Activated B cell treated with CpG ODN at 0.5 μM for 24 hours (primary cell): Measurements from ENCODE around the gene KRTAP5-2. TPM values are rescaled to one million over a fixed set of nuclear protein-coding genes. Genes with fewer than 3 reads are reported as not detected.
"Not testable (repeated sequence)": the region's sequence is repeated elsewhere in the genome, so short reads cannot be mapped to it uniquely, and the experiment has no call there.

Experiments used
- ATAC-seq: fragments of 200-7000 bp; cut with Tn5 transposase; one replicate; pipeline ENCODE4 v1.10.0; 2021; ENCODE audit warnings: low read depth, mild to moderate bottlenecking, moderate library complexity
- CTCF ChIA-PET: fragments of 350-600 bp; sonication (Branson Sonifier 250); formaldehyde crosslinking; loops from one replicate; lab custom pipeline; 2021; ENCODE audit warnings: antibody characterized with exemption; lab: Charles Lee
- POLR2A ChIA-PET: fragments of 350-600 bp; sonication (Branson Sonifier 250); formaldehyde crosslinking; loops from one replicate; lab custom pipeline; 2021; ENCODE audit warnings: antibody characterized with exemption; lab: Charles Lee
- DNase-seq: peaks from one replicate; pipeline ENCODE4 v3.0.0; 2022
- H3K27ac Mint-ChIP-seq: one replicate; pipeline ENCODE4 v1.8.0; 2020; ENCODE audit warnings: mixed read lengths
- H3K27me3 Mint-ChIP-seq: one replicate; pipeline ENCODE4 v1.8.0; 2021; ENCODE audit warnings: mixed read lengths
- H3K36me3 Mint-ChIP-seq: one replicate; pipeline ENCODE4 v1.8.0; 2021; ENCODE audit warnings: low read depth, mixed read lengths
- H3K4me1 Mint-ChIP-seq: one replicate; pipeline ENCODE4 v1.8.0; 2021; ENCODE audit warnings: mixed read lengths
- H3K4me3 Mint-ChIP-seq: one replicate; pipeline ENCODE4 v1.8.0; 2020; ENCODE audit warnings: mild to moderate bottlenecking, mixed read lengths
- H3K9me3 Mint-ChIP-seq: one replicate; pipeline ENCODE4 v1.8.0; 2020; ENCODE audit warnings: mixed read lengths
- intact Hi-C: fragments of 100-400 bp; cut with micrococcal nuclease; formaldehyde crosslinking; loops from one replicate; pipeline ENCODE4 v1.15.1; 2024
- total RNA-seq: library from RNA; stranded (reverse); gene quantifications from 2 replicates; pipeline ENCODE4 v1.2.3, GENCODE V29; 2022
- TF ChIP-seq, protein P1 (sequence below): fragments of 200-600 bp; IDR thresholded peaks from one replicate; pipeline ENCODE4 v1.8.0; 2022; ENCODE audit warnings: antibody characterized with exemption, mild to moderate bottlenecking

Gene KRTAP5-2
- total RNA-seq, 1 donor from 2014 or later: not detected

DNA sequence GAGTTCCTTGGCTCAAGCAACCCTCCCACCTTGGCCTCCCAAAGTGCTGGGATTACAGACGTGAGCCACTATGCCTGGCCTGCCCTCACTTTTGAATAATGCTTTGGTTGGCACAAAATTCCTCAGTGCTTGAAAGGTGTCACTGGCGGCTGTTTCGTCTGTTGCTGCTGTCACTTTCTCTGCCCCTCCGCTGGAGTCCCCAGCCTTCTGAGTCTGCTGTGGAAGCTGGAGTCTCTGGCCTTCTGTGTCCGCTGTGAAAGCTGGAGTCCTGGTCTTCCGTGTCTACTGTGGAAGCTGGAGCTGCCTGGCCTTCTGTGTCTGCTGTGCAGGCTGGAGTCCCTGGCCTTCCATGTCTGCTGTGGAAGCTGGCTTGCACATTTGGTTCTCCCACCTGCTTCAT is 8.1 kb downstream of the KRTAP5-2 start:
- TF ChIP-seq, protein P1, sequence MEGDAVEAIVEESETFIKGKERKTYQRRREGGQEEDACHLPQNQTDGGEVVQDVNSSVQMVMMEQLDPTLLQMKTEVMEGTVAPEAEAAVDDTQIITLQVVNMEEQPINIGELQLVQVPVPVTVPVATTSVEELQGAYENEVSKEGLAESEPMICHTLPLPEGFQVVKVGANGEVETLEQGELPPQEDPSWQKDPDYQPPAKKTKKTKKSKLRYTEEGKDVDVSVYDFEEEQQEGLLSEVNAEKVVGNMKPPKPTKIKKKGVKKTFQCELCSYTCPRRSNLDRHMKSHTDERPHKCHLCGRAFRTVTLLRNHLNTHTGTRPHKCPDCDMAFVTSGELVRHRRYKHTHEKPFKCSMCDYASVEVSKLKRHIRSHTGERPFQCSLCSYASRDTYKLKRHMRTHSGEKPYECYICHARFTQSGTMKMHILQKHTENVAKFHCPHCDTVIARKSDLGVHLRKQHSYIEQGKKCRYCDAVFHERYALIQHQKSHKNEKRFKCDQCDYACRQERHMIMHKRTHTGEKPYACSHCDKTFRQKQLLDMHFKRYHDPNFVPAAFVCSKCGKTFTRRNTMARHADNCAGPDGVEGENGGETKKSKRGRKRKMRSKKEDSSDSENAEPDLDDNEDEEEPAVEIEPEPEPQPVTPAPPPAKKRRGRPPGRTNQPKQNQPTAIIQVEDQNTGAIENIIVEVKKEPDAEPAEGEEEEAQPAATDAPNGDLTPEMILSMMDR: no peak
- CTCF ChIA-PET: no interaction called here
- intact Hi-C loops: no loop called here
- DNase-seq (no peak), ATAC-seq (no peak)
- Mint-ChIP-seq H3K27me3 (peaks cover 21% of the 10 kb centered on the region), H3K9me3 (no peaks in the 10 kb centered on the region), H3K4me1 (peaks cover 27% of the 10 kb centered on the region), H3K4me3 (no peak overlapping the region), H3K27ac (no peak overlapping the region), H3K36me3 (no peaks in the 10 kb centered on the region)
- POLR2A ChIA-PET: interaction anchor here (0.6 to 0.7 kb wide), 2 partner anchors 31 to 742 kb away, joined by 3 to 5 read pairs; no protein-coding TSS in a partner anchor

DNA sequence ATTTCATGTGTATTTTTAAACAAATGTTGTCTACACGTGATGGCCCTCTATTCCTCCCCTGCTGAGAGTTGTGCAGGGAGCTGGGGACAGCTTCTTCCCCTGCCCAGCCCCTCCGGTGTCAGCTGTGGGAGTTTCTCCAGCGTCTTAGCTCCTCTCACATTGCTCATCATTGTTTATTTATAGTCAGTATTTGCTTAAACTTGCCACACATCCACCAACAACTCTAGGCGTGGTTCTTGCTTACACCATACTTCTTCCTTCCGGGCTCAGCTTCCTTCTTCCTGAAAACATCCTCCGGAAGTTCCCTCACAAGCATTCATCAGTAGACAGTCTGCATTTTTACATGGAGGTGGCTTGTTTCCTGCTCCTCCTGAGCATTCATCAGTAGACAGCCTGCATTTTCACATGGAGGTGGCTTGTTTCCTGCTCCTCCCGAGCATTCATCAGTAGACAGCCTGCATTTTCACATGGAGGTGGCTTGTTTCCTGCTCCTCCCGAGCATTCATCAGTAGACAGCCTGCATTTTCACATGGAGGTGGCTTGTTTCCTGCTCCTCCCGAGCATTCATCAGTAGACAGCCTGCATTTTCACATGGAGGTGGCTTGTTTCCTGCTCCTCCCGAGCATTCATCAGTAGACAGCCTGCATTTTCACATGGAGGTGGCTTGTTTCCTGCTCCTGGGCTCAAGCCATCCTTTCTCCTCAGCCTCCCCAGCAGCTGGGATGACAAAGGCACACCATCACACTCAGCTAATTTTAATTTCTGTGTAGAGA is 8.7 kb downstream of the KRTAP5-2 start:
- Mint-ChIP-seq H3K4me3 (peak overlapping the region; percentile 46), H3K27me3 (peaks cover 22% of the 10 kb centered on the region), H3K27ac (peak overlapping the region; percentile 30), H3K4me1 (peaks cover 28% of the 10 kb centered on the region)
- H3K36me3 Mint-ChIP-seq, H3K9me3 Mint-ChIP-seq, DNase-seq, intact Hi-C loops, CTCF ChIA-PET: not testable (repeated sequence)
- peak; percentile 47 for ATAC-seq
- POLR2A ChIA-PET: interaction anchor here (0.7 to 1.5 kb wide), 4 partner anchors 16 to 741 kb away, joined by 3 to 4 read pairs (median 4); partner anchors contain the start of gene DUSP8

DNA sequence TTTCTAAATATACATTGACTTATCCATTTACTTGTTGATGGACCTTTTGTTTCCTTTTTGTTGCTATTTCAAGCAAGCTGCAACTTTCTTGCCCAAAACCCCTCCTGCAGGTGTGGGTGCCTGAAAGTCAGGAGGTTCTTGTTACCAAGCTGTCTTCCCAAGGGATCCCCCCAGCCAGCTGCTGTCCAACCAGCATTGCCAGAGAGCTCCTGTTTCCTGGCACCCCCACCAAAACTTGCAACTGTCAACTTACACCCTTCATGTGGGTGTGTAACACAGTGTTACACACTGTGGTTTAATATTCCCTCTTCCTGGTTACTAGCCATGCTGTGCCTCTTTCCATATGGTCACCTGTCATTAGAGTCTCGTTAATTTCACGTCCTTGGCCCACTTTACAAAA is 11.4 kb downstream of the KRTAP5-2 start:
- peaks cover 21% of the 10 kb centered on the region for H3K27me3 Mint-ChIP-seq
- DNase-seq: no peak
- ChIA-PET POLR2A (no interaction called here), CTCF (interaction anchor here (0.7 kb wide), 2 partner anchors 8 to 12 kb away, joined by 3 read pairs; no protein-coding TSS in a partner anchor)
- peaks cover 36% of the 10 kb centered on the region for H3K4me1 Mint-ChIP-seq
- intact Hi-C loops: no loop called here
- no peaks in the 10 kb centered on the region for H3K36me3 Mint-ChIP-seq
- H3K27ac Mint-ChIP-seq: no peak overlapping the region
- no peaks in the 10 kb centered on the region for H3K9me3 Mint-ChIP-seq
- TF ChIP-seq, protein P1: no peak
- H3K4me3 Mint-ChIP-seq: no peak overlapping the region
- no peak for ATAC-seq

DNA sequence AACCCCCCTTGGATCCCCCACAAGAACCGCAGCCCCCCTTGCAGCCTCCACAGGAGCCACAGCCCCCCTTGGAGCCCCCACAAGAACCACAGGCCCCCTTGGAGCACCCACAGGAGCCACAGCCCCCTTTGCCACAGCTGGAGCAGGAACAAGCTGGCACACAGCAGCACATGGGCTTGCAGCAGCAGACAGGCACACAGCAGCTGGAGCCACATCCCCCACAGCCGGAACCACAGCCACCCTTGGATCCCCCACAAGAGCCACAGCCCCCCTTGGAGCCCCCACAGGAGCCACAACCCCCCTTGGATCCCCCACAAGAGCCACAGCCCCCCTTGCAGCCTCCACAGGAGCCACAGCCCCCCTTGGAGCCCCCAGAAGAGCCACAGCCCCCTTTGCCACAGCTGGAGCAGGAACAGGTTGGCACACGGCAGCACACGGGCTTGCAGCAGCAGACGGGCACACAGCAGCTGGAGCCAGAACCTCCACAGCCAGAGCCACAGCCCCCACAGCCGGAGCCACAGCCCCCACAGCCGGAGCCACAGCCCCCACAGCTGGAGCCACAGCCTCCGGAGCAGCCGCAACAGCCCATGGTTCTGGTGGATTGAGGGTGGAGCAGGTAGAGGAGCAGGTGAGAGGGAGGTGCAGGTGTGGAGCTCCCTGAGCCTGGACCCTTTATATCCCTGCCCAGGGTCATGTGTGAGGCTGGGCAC is 13.3 kb downstream of the KRTAP5-2 start, which contains the start of gene KRTAP5-1:
Gene KRTAP5-1, minus strand, starts transcription at position 623 of the 710 bp plus-strand sequence. Its CDS starts 34 bp downstream, at position 589.
- intact Hi-C loops, H3K9me3 Mint-ChIP-seq, POLR2A ChIA-PET, H3K27ac Mint-ChIP-seq, DNase-seq, H3K4me3 Mint-ChIP-seq, ATAC-seq, H3K36me3 Mint-ChIP-seq: not testable (repeated sequence)
- peaks cover 18% of the 10 kb centered on the region for H3K27me3 Mint-ChIP-seq
- CTCF ChIA-PET: interaction anchor here (1.3 kb wide), 1 partner anchor 10 kb away, joined by 3 read pairs; no protein-coding TSS in a partner anchor
- peaks cover 32% of the 10 kb centered on the region for H3K4me1 Mint-ChIP-seq

DNA sequence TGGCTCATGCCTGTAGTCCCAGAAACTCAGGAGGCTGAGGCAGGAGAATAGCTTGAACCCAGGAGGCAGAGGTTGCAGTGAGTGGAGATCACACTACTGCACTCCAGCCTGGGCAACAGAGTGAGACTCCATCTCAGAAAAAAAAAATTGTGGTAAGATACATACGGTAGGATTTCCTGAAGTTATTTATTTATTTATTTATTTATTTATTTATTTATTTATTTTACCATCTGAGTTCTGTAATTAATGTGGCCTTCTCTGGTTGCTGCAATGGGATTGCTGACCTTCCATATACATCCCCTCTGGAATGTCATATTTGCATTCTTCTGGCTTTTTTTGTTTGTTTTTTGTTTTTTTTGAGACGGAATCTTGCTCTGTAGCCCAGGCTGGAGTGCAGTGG is 15.2 kb downstream of the KRTAP5-2 start:
- H3K4me3 Mint-ChIP-seq, H3K27ac Mint-ChIP-seq, H3K36me3 Mint-ChIP-seq, ATAC-seq, POLR2A ChIA-PET, DNase-seq, intact Hi-C loops: not testable (repeated sequence)
- CTCF ChIA-PET: interaction anchor here (1.3 kb wide), 1 partner anchor 8 kb away, joined by 3 read pairs; no protein-coding TSS in a partner anchor
- peaks cover 10% of the 10 kb centered on the region for H3K9me3 Mint-ChIP-seq
- peaks cover 23% of the 10 kb centered on the region for H3K27me3 Mint-ChIP-seq
- H3K4me1 Mint-ChIP-seq: peaks cover 21% of the 10 kb centered on the region

DNA sequence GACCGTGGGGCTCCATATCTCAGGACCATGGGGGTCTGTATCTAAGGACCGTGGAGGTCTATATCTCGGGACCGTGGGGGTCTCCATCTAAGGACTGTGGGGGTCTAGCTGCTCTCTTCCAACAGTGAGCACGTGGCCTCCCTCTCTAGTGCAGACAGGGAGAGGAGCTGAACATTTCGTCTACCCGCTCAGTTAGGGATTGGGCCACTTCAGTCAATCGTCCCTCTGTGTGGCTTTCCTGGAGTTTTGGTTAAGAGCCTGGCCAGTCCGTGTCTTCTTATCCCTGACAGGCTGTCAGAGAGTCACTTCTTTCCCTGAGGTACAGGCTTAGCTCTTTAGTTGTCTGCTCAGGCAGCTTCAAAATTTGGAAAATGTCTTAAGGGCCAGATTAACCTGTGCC is 16.1 kb downstream of the KRTAP5-2 start:
- TF ChIP-seq, protein P1: no peak
- Mint-ChIP-seq H3K4me3 (no peak overlapping the region), H3K9me3 (peaks cover 10% of the 10 kb centered on the region), H3K27ac (no peak overlapping the region), H3K27me3 (peaks cover 23% of the 10 kb centered on the region), H3K36me3 (no peaks in the 10 kb centered on the region), H3K4me1 (peaks cover 16% of the 10 kb centered on the region)
- POLR2A ChIA-PET: no interaction called here
- CTCF ChIA-PET: interaction anchor here (0.9 kb wide), 1 partner anchor 9 kb away, joined by 3 read pairs; no protein-coding TSS in a partner anchor
- intact Hi-C loops: no loop called here
- DNase-seq (no peak), ATAC-seq (no peak)
